Memory B cell (primary cell): ENCODE measurements around the gene MAPK14.

Source experiments
- ATAC-seq: fragments of 150-1000 bp; cut with Tn5 transposase; 2 replicates; pipeline ENCODE4 v1.10.0; 2021; ENCODE audit warnings: low read depth, mild to moderate bottlenecking, moderate library complexity
- DNase-seq, 2 donors: peaks; one replicate each; pipeline ENCODE4 v3.0.0; 2022; ENCODE audit warnings: low spot score in 2 of 2
- H3K27ac Mint-ChIP-seq: one replicate; pipeline ENCODE4 v1.8.0; 2022; ENCODE audit warnings: mild to moderate bottlenecking, moderate library complexity, mixed read lengths
- H3K27me3 Mint-ChIP-seq: one replicate; pipeline ENCODE4 v1.8.0; 2022; ENCODE audit warnings: mixed read lengths
- H3K36me3 Mint-ChIP-seq: one replicate; pipeline ENCODE4 v1.8.0; 2022; ENCODE audit warnings: mild to moderate bottlenecking, mixed read lengths
- H3K4me1 Mint-ChIP-seq: one replicate; pipeline ENCODE4 v1.8.0; 2022; ENCODE audit warnings: mixed read lengths
- H3K4me3 Mint-ChIP-seq: one replicate; pipeline ENCODE4 v1.8.0; 2022; ENCODE audit warnings: mild to moderate bottlenecking, moderate library complexity, mixed read lengths
- H3K9me3 Mint-ChIP-seq: one replicate; pipeline ENCODE4 v1.8.0; 2022; ENCODE audit warnings: mixed read lengths

The MAPK14 gene

DNA sequence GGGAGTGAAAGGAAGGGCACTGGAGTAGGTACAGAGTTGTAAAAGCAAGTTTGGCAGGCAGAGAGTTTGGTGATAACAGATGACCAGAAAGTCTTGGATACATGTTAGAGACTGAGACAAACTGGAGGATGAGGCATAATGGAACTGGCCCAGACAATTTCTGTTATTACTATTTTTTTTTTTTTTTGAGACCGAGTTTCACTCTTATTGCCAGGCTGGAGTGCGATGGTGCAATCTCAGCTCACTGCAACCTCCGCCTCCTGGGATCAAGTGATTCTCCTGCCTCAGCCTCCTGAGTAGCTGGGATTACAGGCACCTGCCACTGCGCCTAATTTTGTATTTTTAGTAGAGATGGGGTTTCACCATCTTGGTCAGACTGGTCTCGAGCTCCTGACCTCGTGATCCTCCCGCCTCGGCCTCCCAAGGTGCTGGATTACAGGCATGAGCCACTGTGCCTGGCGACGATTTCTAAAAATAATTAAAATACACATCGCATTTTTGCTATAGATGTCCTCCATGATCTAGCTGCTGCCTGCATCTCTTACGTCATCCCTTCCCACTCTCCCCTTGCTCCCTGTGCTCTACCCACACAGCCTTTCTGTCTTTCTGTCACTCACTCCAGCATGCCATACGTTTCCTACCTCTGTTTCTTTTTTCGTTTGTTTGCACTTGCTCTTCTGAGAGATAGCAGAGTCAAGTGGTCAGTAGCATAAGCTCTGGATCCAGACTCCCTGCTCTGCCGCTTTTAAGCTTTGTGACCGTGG, 23.5 kb downstream of the MAPK14 start:
- H3K9me3 Mint-ChIP-seq, result no peaks in the 10 kb centered on the region
- peaks cover 2% of the 10 kb centered on the region for H3K36me3 Mint-ChIP-seq
- no peak overlapping the region for H3K4me3 Mint-ChIP-seq
- ATAC-seq, result no peak
- peaks cover 6% of the 10 kb centered on the region for H3K4me1 Mint-ChIP-seq
- DNase-seq, result no peak
- no peak overlapping the region for H3K27ac Mint-ChIP-seq
- H3K27me3 Mint-ChIP-seq, result no peaks in the 10 kb centered on the region

DNA sequence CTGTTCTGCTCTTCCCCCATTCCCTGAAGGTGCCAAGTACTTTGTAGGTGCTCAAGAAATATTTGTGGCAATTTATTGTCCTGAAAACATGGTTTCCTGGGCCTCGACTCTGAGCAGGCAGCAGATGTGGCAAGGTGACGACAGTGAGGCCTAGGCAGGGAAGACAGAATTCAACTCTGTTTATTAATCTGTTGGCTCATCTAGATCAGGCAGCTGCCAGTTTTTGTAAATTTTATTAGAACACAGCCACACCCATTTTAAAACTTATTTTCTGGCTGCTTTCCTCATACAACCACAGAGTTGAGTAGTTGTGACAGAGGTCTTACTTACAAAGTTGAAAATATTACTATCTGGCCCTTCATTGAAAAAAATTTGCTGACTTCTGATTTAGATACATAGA, 24.5 kb downstream of the MAPK14 start:
- no peaks in the 10 kb centered on the region for H3K27me3 Mint-ChIP-seq
- peaks cover 2% of the 10 kb centered on the region for H3K4me1 Mint-ChIP-seq
- peaks cover 4% of the 10 kb centered on the region for H3K36me3 Mint-ChIP-seq
- no peak for DNase-seq
- no peak overlapping the region for H3K4me3 Mint-ChIP-seq
- H3K9me3 Mint-ChIP-seq, result no peaks in the 10 kb centered on the region
- no peak for ATAC-seq
- no peak overlapping the region for H3K27ac Mint-ChIP-seq

DNA sequence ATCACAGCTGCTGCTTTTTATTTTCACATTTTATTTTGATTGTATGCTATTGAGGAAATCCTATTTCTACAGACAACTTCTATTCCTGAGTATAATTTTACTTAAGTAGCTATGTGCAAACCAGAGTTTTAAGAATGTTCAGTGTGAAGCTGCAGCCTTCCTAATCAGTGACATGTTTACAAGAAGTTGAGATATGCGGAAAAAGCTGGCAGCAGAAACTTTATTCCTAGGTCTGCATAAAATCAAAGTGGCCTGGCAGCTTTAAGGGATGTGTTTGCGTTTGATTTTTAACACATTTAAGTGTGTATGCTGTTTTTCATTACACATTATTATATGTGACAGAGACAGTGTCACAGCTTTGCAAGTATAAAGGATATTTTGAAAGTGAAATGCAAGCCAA, 26.3 kb downstream of the MAPK14 start:
- Mint-ChIP-seq H3K4me3 (no peak overlapping the region), H3K27me3 (no peaks in the 10 kb centered on the region), H3K9me3 (no peaks in the 10 kb centered on the region), H3K27ac (no peak overlapping the region), H3K36me3 (peaks cover 7% of the 10 kb centered on the region), H3K4me1 (no peaks in the 10 kb centered on the region)
- DNase-seq (no peak), ATAC-seq (no peak)

DNA sequence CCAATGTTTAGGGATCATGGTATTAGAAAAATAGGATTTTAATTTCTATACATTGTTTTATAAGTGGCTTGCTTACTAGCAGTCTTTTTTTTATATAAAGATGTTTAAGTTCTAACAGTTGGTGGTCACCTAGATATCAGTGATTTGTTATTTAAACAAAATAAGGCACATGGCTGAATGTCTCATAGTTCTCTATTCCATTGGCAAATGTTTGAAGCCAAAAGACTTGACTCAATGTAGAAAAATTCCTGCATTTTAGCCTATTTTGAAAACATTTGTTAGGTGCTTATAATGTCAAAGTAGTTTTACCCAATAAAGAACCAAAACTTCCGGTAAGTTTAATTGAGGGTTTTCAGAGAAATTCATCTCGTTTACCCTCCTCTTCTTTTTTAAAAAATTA, 26.8 kb downstream of the MAPK14 start:
- H3K9me3 Mint-ChIP-seq, result no peaks in the 10 kb centered on the region
- no peak overlapping the region for H3K27ac Mint-ChIP-seq
- H3K4me3 Mint-ChIP-seq, result no peak overlapping the region
- ATAC-seq, result no peak
- no peak for DNase-seq
- no peaks in the 10 kb centered on the region for H3K27me3 Mint-ChIP-seq
- H3K36me3 Mint-ChIP-seq, result peaks cover 9% of the 10 kb centered on the region
- H3K4me1 Mint-ChIP-seq, result no peaks in the 10 kb centered on the region

DNA sequence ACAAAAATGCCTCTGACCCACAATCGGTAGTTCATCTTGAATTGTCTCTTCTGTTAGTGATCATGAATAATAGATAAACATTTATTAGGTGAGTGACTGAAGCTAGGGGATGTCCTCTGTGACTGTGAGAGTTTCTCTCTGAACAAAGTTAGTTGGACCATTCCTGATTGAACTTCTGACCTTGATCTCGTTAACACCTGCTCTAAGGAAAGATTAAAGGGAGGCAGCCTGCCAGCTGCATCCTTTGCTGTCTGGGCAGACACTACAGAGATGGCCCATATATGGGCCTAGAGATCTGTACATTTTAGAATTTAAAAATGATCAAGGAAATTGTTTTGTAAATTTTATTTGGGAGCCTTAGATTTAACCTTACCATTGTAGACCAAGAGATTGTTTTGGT, 27.3 kb downstream of the MAPK14 start:
- no peaks in the 10 kb centered on the region for H3K27me3 Mint-ChIP-seq
- no peak for DNase-seq
- peaks cover 14% of the 10 kb centered on the region for H3K36me3 Mint-ChIP-seq
- H3K27ac Mint-ChIP-seq, result no peak overlapping the region
- no peak for ATAC-seq
- no peaks in the 10 kb centered on the region for H3K4me1 Mint-ChIP-seq
- no peaks in the 10 kb centered on the region for H3K9me3 Mint-ChIP-seq
- H3K4me3 Mint-ChIP-seq, result no peak overlapping the region

DNA sequence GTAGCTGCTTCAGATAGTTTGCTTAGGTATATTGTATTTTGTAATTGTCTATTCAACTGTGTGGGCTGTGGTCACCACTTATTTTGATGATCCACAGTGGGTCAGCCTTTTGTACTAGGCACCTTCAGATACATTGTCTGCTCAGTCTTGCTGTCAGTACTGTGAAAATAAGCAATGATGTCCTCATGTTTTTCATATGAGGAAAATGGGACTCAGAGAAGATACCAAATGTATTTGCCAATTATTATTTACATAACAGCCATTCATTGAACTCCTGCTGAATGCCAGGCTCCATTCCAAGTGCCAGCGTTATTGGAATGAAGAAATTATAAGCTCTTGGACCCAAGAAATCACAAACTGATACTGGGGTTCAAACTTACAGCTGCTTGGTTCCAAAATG, 28.6 kb downstream of the MAPK14 start:
- Mint-ChIP-seq H3K36me3 (peaks cover 23% of the 10 kb centered on the region), H3K4me3 (no peak overlapping the region), H3K27ac (no peak overlapping the region), H3K4me1 (peaks cover 4% of the 10 kb centered on the region), H3K9me3 (no peaks in the 10 kb centered on the region), H3K27me3 (no peaks in the 10 kb centered on the region)
- DNase-seq (no peak), ATAC-seq (no peak)

DNA sequence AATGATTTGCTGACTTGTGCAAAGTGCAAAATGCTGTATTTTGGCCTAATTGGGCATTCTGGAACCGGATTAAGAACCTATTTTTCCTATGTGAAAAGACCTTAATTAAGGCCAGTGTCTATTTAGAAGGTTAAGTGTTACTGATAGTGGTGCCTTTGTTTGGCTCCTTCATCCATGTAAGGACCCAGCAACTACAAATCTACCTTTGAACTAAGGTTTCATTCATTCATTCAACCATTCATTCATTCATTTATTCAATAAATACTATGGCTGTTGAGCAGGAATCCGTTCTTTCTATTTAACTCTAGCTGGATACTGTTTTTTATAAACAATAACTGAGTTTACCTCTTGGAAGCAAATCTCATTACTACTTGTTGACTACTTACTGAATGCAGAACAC, 33.6 kb downstream of the MAPK14 start:
- Mint-ChIP-seq H3K9me3 (no peaks in the 10 kb centered on the region), H3K4me1 (peaks cover 13% of the 10 kb centered on the region), H3K4me3 (no peak overlapping the region), H3K36me3 (peaks cover 27% of the 10 kb centered on the region), H3K27ac (no peak overlapping the region), H3K27me3 (no peaks in the 10 kb centered on the region)
- no peak for DNase-seq
- ATAC-seq, result no peak

DNA sequence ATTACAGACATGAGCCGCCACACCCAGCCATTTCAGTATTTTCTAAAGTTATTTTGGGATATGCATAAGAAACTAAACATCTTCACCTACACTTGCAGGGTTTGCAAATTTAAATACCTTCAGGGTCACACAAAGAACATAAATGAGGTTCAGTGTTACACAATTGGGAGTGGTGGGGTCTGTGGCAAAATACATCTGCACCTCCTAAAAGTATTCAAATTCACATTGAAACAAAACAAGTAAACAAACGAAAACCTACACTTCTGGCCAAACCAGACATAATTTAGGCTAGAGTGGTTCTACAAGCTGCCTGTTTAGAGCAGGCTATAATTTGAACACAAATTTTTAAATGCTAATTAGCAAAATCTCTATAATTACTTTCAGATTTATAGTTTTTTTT, 34.6 kb downstream of the MAPK14 start:
- H3K27ac Mint-ChIP-seq, result no peak overlapping the region
- no peak for DNase-seq
- no peaks in the 10 kb centered on the region for H3K27me3 Mint-ChIP-seq
- no peaks in the 10 kb centered on the region for H3K9me3 Mint-ChIP-seq
- H3K4me1 Mint-ChIP-seq, result peaks cover 18% of the 10 kb centered on the region
- no peak overlapping the region for H3K4me3 Mint-ChIP-seq
- ATAC-seq, result no peak
- peaks cover 30% of the 10 kb centered on the region for H3K36me3 Mint-ChIP-seq

DNA sequence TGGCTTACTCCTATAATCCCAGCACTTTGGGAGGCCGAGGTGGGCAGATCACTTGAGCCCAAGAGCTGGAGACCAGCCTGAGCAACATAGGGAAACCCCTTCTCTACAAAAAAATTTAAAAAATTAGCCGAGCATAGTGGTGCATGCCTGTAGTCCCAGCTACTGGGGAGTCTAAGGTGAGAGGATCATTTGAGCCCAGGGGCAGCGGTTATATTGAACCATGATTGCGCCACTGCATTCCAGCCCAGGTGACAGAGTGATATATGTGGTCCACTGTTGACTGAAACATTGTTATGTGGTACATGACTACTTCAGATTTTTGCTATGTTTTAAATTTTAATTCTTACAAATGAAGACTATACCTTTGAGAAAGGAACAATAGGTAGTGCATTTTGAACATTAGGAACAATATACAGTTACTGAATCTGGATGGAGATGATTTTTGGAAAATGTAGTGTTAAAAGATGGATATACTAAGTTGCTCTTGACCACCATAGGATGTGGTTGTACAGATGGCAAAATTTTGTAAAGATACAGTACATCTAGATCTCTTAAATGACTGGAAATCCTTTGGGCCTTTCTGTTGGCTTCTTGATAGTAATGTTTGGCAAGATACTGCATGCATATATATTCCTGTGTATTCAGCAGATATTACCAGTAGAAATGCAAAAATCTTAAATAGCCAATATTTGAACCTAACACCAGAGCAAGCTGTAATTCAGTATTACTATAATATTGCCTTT, 35.9 kb downstream of the MAPK14 start:
- Mint-ChIP-seq H3K27me3 (no peaks in the 10 kb centered on the region), H3K4me1 (peaks cover 25% of the 10 kb centered on the region), H3K27ac (no peak overlapping the region), H3K4me3 (no peak overlapping the region), H3K36me3 (peaks cover 31% of the 10 kb centered on the region), H3K9me3 (no peaks in the 10 kb centered on the region)
- no peak for ATAC-seq
- no peak for DNase-seq

DNA sequence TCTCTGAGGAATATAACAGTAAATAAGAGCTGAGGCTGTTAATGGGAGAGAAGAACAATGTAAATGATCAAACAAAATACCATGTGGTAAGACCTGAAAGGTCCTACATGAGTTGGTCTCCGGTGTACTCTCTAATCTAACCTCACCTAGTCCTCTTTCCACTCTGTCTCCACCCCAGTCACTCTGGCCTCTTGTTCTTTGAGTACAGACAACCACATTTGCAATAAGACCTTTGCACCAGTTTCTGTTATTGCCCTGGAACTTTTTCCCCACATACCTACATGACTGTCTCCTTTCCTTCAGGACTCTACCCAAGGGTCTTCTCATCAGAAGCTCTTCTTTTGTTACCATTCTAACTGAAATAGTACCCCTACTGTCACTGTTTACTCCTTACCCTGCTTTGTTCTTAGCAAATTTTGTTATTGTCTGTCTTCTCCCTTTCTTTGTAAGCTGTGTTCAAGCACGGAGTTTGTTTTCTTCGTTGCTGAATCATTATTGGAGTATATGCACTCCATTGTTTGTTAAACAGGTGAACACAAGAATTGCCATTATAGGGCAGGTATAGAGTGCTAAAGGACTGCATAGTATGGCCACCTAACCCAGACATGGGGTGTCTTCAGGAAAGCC, 37.3 kb downstream of the MAPK14 start:
- Mint-ChIP-seq H3K36me3 (peaks cover 24% of the 10 kb centered on the region), H3K27me3 (no peaks in the 10 kb centered on the region), H3K4me3 (no peak overlapping the region), H3K9me3 (no peaks in the 10 kb centered on the region), H3K4me1 (peaks cover 27% of the 10 kb centered on the region), H3K27ac (peak overlapping the region; percentile 75)
- DNase-seq (no peak), ATAC-seq (no peak)

DNA sequence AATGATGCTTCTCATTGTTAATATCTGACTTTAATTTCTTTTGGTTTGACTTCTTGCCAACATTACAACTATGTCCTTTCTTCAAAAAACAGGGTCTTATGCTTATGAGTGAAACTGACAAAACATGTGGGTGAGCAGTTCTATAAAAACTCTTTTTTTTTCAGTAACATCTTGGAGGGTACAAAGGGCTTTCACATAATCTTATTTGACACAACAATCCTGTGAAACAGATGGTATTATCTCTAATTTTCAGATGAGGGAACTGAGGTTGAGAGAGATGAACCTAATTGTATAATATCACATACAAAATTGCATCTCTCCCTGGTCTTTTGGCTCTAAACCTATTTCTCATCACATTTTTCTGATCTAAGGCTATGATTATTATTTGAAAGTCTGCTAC, 38.3 kb downstream of the MAPK14 start:
- H3K4me1 Mint-ChIP-seq, result peaks cover 23% of the 10 kb centered on the region
- H3K9me3 Mint-ChIP-seq, result no peaks in the 10 kb centered on the region
- ATAC-seq (no peak), DNase-seq (no peak)
- H3K4me3 Mint-ChIP-seq, result no peak overlapping the region
- H3K27ac Mint-ChIP-seq, result peak overlapping the region; percentile 75
- H3K36me3 Mint-ChIP-seq, result peaks cover 16% of the 10 kb centered on the region
- no peaks in the 10 kb centered on the region for H3K27me3 Mint-ChIP-seq

DNA sequence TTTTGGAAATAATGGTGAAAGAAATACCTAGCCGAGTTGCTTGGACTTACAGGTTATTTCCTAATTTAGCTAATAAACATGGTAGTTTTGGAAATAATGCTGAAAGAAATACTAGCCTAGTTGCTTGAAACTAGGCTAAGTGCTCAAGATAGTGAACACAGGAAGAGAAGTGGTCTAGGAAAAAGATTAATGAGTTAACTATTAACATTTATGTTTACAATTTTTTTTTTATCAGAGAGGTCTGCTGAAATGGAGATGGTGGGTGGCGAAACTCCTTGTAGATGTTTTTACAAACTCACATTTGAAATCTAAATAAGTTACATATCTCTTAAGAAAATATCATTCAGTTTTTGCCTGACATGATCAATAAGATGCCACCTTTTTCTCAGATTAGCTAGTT, 39.2 kb downstream of the MAPK14 start:
- Mint-ChIP-seq H3K27ac (no peak overlapping the region), H3K27me3 (no peaks in the 10 kb centered on the region), H3K4me1 (peaks cover 23% of the 10 kb centered on the region), H3K9me3 (no peaks in the 10 kb centered on the region), H3K36me3 (peaks cover 15% of the 10 kb centered on the region), H3K4me3 (no peak overlapping the region)
- DNase-seq (no peak), ATAC-seq (no peak)

DNA sequence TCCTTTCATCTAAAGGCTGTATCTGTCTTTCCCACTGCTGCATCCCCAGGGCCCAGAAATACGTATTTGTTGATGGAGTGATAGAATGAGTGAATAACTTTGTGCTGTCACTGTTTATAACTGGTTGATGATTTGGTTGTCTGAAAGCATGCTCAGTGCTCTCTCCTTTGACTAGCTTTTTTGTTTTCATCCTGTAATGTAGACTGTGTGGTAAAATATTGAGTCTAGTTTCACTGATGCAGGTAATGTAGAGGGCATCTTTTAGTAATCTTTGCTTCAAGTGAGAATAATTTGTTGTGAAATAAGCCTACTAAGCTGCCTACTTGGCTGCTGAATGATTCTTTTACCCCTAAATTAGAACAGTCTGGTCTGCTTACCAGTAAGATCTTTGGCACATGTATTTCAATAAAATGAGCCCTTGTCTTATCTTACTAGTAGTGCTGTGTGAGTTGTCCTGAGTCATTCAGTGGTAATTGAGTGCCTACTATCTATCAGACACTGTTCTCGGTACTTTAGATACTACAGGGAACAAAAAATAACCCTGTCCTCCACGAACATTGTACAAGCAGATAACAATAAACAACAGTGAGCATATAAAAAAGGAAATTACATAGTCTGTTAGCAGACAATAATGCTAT, 39.9 kb downstream of the MAPK14 start:
- Mint-ChIP-seq H3K27ac (no peak overlapping the region), H3K27me3 (no peaks in the 10 kb centered on the region), H3K4me1 (peaks cover 26% of the 10 kb centered on the region), H3K9me3 (no peaks in the 10 kb centered on the region), H3K4me3 (no peak overlapping the region), H3K36me3 (peaks cover 15% of the 10 kb centered on the region)
- ATAC-seq (no peak), DNase-seq (no peak)

DNA sequence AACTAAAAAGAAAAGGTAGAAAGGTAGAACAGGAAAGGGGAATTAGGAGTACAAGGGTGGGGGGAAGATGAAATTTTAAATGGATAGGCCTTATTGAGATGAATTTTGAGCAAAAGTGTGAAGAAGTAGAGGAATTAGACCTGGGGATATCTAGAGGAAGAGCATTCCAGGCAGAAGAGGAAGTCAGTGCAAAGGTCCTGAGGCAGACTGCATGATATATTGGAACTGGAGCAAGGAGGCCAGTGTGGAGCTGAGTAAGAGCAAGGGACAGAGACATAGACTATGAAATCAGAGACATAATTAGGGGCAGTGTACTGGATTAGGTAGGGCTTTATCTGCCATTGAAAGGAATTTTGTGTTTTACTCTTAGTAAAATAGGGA, 40.4 kb downstream of the MAPK14 start:
- Mint-ChIP-seq H3K27me3 (no peaks in the 10 kb centered on the region), H3K36me3 (peaks cover 15% of the 10 kb centered on the region), H3K4me3 (no peak overlapping the region), H3K27ac (no peak overlapping the region), H3K9me3 (no peaks in the 10 kb centered on the region), H3K4me1 (peaks cover 26% of the 10 kb centered on the region)
- ATAC-seq, result no peak
- DNase-seq, result no peak
